ENCODE data around the gene COQ9.
A peak's percentile ranks its signal among the peaks of the same experiment; 100 is the strongest.
"Not testable (repeated sequence)": the region's sequence is repeated elsewhere in the genome, so short reads cannot be mapped to it uniquely, and the experiment has no call there.

COQ9 gene

GRCh38 chr16:57426356-57426755, 20.9 kb upstream of the COQ9 start:
- no peak for DNase-seq (ENCODE audit: low read depth in 2 of 2, low spot score in 1 of 2)

- DNase-seq (ENCODE audit: low read depth in 2 of 2, low spot score in 1 of 2): no peak
Observed at GRCh38 chr16:57427307-57427706, 20.0 kb upstream of the COQ9 start.

- DNase-seq (ENCODE audit: low read depth in 2 of 2, low spot score in 1 of 2): no peak
Observed at GRCh38 chr16:57427824-57428223, 19.5 kb upstream of the COQ9 start.

GRCh38 chr16:57430955-57431354, 16.3 kb upstream of the COQ9 start:
- no peak for DNase-seq (ENCODE audit: low read depth in 2 of 2, low spot score in 1 of 2)

- DNase-seq (ENCODE audit: low read depth in 2 of 2, low spot score in 1 of 2): no peak
Observed at GRCh38 chr16:57432505-57432904, 14.8 kb upstream of the COQ9 start.

GRCh38 chr16:57432989-57433388, 14.3 kb upstream of the COQ9 start:
- DNase-seq (ENCODE audit: low read depth in 2 of 2, low spot score in 1 of 2): no peak

GRCh38 chr16:57434003-57434402, 13.3 kb upstream of the COQ9 start:
- DNase-seq (ENCODE audit: low read depth in 2 of 2, low spot score in 1 of 2): no peak

- no peak for DNase-seq (ENCODE audit: low read depth in 2 of 2, low spot score in 1 of 2)
Observed at GRCh38 chr16:57435838-57436237, 11.4 kb upstream of the COQ9 start.

GRCh38 chr16:57439947-57440346, 7.3 kb upstream of the COQ9 start:
- not testable (repeated sequence) for DNase-seq (ENCODE audit: low read depth in 2 of 2, low spot score in 1 of 2)

GRCh38 chr16:57440551-57440950, 6.7 kb upstream of the COQ9 start:
- not testable (repeated sequence) for DNase-seq (ENCODE audit: low read depth in 2 of 2, low spot score in 1 of 2)

GRCh38 chr16:57444711-57445110, 2.6 kb upstream of the COQ9 start:
- no peak for DNase-seq (ENCODE audit: low read depth in 2 of 2, low spot score in 1 of 2)

GRCh38 chr16:57445510-57445909, 1.8 kb upstream of the COQ9 start:
- no peak for DNase-seq (ENCODE audit: low read depth in 2 of 2, low spot score in 1 of 2)

- DNase-seq (ENCODE audit: low read depth in 2 of 2, low spot score in 1 of 2): peak in 1 of 2 donors; percentile 2
Observed at GRCh38 chr16:57446531-57447185, 621 bp upstream of the COQ9 start.

GRCh38 chr16:57452021-57452420, 4.7 kb downstream of the COQ9 start:
- DNase-seq (ENCODE audit: low read depth in 2 of 2, low spot score in 1 of 2): no peak

GRCh38 chr16:57462209-57462977, 15.1 kb downstream of the COQ9 start, which contains the start of gene POLR2C:
POLR2C (plus strand) TSS chr16:57462679; CDS start chr16:57462725, 46 bp downstream.
- peak; percentile 84 to 93 for DNase-seq (ENCODE audit: low read depth in 2 of 2, low spot score in 1 of 2)

GRCh38 chr16:57462978-57463362, 15.7 kb downstream of the COQ9 start:
- DNase-seq (ENCODE audit: low read depth in 2 of 2, low spot score in 1 of 2): no peak

- DNase-seq (ENCODE audit: low read depth in 2 of 2, low spot score in 1 of 2): no peak
Observed at GRCh38 chr16:57464523-57464922, 17.2 kb downstream of the COQ9 start.

GRCh38 chr16:57468346-57468745, 21.1 kb downstream of the COQ9 start:
- no peak for DNase-seq (ENCODE audit: low read depth in 2 of 2, low spot score in 1 of 2)

GRCh38 chr16:57469046-57469445, 21.8 kb downstream of the COQ9 start:
- no peak for DNase-seq (ENCODE audit: low read depth in 2 of 2, low spot score in 1 of 2)

- DNase-seq (ENCODE audit: low read depth in 2 of 2, low spot score in 1 of 2): no peak
Observed at GRCh38 chr16:57469917-57470470, 22.7 kb downstream of the COQ9 start.

GRCh38 chr16:57470711-57471110, 23.4 kb downstream of the COQ9 start:
- DNase-seq (ENCODE audit: low read depth in 2 of 2, low spot score in 1 of 2): no peak

- no peak for DNase-seq (ENCODE audit: low read depth in 2 of 2, low spot score in 1 of 2)
Observed at GRCh38 chr16:57471209-57471608, 23.9 kb downstream of the COQ9 start.

Data from stimulated activated CD8-positive, alpha-beta memory T cell treated with anti-CD3 and anti-CD28 coated beads, Interleukin-4, amount 100 ng/mL, for 1 hour (primary cell).